ENCODE measurements around the gene PDE8B.
"Not testable (repeated sequence)": the region's sequence is repeated elsewhere in the genome, so short reads cannot be mapped to it uniquely, and the experiment has no call there.

The PDE8B gene

GRCh38 chr5:77461287-77461686, 250.8 kb downstream of the PDE8B start:
- no peak for DNase-seq

- no peak for DNase-seq
These were observed 253.4 kb downstream of the PDE8B start for GRCh38 chr5:77463905-77464304.

GRCh38 chr5:77468875-77469274, 258.4 kb downstream of the PDE8B start:
- not testable (repeated sequence) for DNase-seq

- not testable (repeated sequence) for DNase-seq
These were observed 264.6 kb downstream of the PDE8B start for GRCh38 chr5:77475041-77475440.
